ENCODE data around the gene OR5K4. TPM values are rescaled to one million over a fixed set of nuclear protein-coding genes. Genes with fewer than 3 reads are reported as not detected.

Gene OR5K4
- total and polyA plus RNA-seq, 2 of the 8 experiments (the other 6 are each of a cell fraction or from before 2014, with no cell fraction given) = not detected

DNA sequence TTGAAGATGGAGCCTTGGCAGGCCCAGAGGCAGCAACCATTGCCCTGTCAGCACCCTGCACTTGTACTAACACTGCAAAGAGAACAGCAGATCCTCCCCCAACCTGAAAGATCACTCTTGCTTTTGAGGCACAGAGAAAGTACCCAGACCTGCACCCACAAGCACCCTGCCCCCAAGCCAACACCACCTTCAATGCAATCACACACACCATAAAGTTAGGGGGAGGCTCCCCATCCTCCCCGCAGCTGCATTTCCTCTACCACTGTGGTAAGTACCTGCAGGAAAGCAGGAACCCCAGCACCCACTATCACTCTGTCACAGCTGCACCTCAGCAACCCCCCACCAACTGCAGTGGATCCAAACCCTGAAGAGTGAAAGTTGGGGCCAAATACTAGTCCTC lies 48.9 kb downstream of the OR5K4 start (continued):
- TF ChIP-seq SIX5 (IDR thresholded peaks at IDR 0.05; ENCODE audit: low read depth, low read length) (no peak), NRF1 (IDR thresholded peaks at IDR 0.05; ENCODE audit: low read depth, low read length) (no peak), TAF7 (optimal IDR thresholded peaks at IDR 0.05; ENCODE audit: borderline replicate concordance, low read depth, low read length) (no peak), SUZ12 (IDR thresholded peaks at IDR 0.05; ENCODE audit: low read length) (no peak), SP1 (IDR thresholded peaks at IDR 0.05; ENCODE audit: low read depth, low read length) (no peak), CEBPB (IDR thresholded peaks at IDR 0.05; ENCODE audit: low read depth, low read length) (no peak), POLR2A (IDR thresholded peaks at IDR 0.05; ENCODE audit: control extremely low read depth in 1 of 2, low read depth in 2 of 2, low read length in 2 of 2) (no peak), TBP (IDR thresholded peaks at IDR 0.05; ENCODE audit: low read depth, low read length) (no peak)

Measured in H1 (cell line).